IPS-NIHi7 (cell line): ENCODE results near the gene KIR3DL1.
"Not testable (repeated sequence)": the region's sequence is repeated elsewhere in the genome, so short reads cannot be mapped to it uniquely, and the experiment has no call there.

ENCODE experiments used
- DNase-seq: peaks from one replicate; pipeline ENCODE4 v3.0.0; 2012; ENCODE audit warnings: mixed read lengths; ENCODE audit errors: extremely low spot score

KIR3DL1 gene

DNA sequence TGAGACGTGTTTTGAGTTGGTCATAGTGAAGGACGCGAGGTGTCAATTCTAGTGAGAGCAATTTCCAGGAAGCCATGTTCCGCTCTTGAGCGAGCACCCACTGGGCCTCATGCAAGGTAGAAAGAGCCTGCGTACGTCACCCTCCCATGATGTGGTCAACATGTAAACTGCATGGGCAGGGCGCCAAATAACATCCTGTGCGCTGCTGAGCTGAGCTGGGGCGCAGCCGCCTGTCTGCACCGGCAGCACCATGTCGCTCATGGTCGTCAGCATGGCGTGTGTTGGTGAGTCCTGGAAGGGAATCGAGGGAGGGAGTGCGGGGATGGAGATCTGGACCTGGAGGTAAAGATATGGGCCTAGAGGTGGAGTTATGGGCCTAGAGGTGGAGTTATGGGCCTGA lies at the start of gene KIR3DL1:
KIR3DL1 (plus strand) TSS at position 218 of the 400 bp plus-strand sequence.
- DNase-seq, result not testable (repeated sequence)

DNA sequence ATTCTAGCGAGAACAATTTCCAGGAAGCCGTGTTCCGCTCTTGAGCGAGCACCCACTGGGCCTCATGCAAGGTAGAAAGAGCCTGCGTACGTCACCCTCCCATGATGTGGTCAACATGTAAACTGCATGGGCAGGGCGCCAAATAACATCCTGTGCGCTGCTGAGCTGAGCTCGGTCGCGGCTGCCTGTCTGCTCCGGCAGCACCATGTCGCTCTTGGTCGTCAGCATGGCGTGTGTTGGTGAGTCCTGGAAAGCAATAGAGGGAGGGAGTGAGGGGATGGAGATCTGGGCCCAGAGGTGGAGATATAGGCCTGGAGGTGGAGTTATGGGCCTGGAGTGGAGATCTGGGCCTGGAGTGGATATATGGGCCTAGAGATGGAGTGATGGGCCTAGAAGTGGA lies 46.6 kb upstream of the KIR3DL1 start, which contains the start of gene KIR2DL1:
KIR2DL1 (plus strand) TSS at position 148 of the 400 bp plus-strand sequence; CDS start at position 206, 58 bp downstream.
- DNase-seq, result not testable (repeated sequence)

DNA sequence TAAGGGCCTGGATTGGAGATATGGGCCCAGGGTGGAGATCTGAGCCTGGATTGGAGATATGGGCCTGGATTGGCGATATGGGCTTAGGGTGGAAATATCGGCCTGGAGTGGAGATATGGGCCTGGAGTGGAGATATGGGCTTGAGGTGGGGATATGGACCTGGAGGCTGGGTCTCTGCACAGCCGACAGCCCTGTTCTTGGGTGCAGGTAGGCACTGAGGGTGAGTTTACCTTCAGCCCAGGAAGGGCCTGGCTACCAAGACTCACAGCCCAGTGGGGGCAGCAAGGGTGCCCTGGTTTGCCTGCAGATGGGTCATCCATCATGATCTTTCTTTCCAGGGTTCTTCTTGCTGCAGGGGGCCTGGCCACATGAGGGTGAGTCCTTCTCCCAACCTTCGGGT lies 45.8 kb upstream of the KIR3DL1 start:
- DNase-seq, result not testable (repeated sequence)

DNA sequence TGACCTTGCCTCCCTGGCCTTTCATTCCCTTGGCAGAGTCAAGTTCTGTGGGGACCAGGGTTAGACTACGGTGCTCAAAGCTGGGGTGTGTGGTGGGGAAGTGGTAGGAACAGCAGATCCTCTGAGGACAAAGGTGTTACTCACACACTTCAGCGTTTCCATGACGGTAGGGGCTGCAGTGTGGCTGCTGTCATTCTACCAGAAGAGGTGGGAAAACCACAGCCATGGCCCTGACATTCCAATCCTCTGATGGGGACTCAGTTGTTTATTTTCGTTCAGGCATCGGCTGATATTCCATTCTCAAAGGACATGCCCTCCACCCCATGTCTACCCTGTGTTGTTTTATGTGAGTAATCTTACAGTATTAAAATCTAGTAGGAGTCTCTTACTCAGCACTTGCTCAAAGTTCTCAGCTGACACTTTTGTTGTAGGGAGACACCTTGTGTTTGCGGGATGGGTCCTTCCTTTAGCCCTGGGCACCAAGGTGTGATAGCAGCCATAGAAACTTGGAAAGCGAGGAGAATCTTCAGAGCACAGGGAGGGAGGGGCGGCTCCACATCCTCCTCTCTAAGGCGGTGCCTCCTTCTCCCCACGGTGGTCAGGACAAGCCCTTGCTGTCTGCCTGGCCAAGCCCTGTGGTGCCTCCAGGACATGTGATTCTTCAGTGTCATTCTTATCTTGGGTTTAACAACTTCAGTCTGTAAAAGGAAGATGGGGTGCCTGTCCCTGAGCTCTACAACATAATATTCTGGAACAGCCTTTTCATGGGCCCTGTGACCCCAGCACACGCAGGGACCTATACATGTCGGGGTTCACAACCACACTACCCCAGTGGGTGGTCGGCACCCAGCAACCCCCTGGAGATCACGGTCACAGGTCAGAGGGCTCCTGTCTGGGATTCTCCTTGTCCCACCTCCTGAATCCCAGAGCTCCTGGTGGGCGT lies 45.0 kb upstream of the KIR3DL1 start:
- not testable (repeated sequence) for DNase-seq

DNA sequence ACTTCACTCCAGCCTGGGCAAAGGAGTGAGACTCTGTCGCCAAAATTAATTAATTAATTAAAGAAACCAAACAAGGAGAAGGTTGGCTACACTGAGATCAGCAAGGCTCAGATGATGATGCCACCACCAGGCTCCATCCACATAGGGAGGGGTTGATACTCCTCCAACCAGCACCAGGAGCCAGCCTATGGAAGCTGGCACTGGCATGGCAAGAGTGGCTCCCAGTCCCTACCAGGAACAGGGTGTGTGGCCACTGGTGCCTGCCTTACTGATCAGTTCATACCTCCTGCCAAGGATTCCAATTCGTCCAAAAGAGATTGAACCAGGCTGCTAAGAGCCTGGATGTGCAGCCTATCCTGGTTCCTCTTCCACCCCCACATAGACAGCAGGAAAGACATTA lies 43.6 kb upstream of the KIR3DL1 start:
- DNase-seq, result not testable (repeated sequence)

DNA sequence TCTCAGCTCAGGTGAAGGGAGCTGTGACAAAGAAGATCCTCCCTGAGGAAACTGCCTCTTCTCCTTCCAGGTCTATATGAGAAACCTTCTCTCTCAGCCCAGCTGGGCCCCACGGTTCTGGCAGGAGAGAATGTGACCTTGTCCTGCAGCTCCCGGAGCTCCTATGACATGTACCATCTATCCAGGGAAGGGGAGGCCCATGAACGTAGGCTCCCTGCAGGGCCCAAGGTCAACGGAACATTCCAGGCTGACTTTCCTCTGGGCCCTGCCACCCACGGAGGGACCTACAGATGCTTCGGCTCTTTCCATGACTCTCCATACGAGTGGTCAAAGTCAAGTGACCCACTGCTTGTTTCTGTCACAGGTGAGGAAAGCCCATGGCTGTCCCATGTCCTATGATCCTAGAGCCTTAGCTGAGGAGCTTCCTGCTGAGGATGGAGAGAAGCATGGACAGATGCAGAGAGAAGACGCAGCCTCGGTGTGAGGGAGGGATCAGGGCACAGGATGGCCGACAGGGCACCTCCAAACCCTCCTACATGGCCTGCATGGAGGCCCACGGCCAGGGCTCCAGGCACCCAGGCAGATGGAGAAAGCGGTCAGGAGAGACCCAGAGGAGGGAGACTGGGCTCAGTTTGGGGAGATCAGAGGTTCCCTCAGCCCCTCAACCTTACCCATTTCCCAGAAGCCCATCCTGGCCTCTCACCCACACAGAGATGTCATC lies 41.0 kb upstream of the KIR3DL1 start:
- DNase-seq, result not testable (repeated sequence)

DNA sequence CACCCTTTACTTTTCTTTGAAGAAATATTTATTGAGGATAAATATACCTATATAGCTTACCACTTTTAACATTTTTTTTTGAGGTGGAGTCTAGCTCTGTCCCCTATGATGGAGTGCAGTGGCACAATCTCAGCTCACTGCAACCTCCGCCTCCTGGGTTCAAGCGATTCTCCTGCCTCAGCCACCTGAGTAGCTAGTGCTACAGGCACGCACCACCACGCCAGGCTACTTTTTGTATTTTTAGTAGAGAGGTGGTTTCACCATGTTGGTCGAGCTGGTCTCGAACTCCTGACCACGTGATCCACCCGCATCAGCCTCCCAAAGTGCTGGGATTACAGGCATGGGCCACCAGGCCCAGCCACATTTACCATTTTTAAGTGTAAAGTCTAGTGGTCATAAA lies 40.4 kb upstream of the KIR3DL1 start:
- not testable (repeated sequence) for DNase-seq

DNA sequence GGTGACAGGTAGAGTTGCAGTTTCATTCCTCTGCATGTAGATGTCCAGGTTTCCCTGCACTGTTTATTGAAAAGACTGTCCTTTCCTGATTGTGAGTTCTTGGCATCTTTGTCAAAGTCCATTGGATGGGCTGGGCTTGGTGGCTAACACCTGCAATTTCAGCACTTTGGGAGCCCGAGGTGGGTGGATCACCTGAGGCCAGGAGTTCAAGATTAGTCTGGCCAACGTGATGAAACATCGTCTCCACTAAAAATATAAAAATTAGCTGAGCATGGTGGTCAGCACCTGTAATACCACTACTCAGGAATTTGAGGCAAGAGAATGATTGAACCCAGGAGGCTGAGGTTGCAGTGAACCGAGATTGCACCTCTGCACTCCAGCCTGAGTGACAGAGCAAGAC lies 38.4 kb upstream of the KIR3DL1 start:
- DNase-seq, result not testable (repeated sequence)

DNA sequence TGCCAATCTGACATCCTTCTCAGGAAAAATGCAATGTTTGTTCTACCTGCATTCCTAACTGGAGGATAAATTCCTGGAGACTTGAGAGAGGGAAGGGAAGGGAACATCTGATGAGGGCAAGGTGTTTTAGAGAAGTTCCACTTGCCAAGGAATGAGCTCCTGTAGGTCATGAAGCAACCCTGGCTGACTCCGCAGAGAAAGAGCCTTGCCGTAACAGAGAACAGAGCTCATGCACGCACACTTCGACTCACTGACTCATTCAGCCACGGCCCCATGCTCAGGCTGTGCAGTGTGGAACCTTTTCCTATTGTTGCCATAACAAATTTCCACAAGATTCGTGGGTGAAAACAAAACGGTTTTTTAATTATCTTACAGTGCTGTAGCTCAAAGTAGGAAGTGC lies 37.4 kb upstream of the KIR3DL1 start:
- not testable (repeated sequence) for DNase-seq

DNA sequence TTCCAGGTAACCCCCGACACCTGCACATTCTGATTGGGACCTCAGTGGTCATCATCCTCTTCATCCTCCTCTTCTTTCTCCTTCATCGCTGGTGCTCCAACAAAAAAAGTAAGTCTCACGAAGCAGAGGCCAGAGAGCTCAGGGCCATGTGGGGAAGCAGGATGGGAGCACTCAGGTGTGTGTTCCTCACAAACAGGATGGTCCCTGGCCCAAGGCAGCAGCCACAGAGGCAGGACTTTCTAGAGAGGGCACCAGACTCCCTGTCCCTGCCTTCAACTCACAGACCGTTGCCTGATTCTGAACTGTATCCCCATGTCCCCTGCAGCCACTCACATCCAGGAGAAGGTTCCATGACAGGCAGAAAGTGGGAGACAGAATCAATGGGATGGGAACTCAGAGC lies 33.4 kb upstream of the KIR3DL1 start:
- DNase-seq, result not testable (repeated sequence)

DNA sequence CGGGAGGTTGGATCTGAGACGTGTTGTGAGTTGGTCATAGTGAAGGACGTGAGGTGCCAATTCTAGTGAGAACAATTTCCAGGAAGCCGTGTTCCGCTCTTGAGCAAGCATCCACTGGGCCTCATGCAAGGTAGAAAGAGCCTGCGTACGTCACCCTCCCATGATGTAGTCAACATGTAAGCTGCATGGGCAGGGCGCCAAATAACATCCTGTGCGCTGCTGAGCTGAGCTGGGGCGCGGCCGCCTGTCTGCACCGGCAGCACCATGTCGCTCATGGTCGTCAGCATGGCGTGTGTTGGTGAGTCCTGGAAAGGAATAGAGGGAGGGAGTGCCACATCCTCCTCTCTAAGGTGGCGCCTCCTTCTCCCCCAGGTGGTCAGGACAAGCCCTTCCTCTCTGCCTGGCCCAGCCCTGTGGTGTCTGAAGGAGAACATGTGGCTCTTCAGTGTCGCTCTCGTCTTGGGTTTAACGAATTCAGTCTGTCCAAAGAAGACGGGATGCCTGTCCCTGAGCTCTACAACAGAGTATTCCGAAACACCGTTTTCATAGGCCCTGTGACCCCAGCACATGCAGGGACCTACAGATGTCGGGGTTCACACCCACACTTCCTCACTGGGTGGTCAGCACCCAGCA lies 30.1 kb upstream of the KIR3DL1 start:
- not testable (repeated sequence) for DNase-seq

DNA sequence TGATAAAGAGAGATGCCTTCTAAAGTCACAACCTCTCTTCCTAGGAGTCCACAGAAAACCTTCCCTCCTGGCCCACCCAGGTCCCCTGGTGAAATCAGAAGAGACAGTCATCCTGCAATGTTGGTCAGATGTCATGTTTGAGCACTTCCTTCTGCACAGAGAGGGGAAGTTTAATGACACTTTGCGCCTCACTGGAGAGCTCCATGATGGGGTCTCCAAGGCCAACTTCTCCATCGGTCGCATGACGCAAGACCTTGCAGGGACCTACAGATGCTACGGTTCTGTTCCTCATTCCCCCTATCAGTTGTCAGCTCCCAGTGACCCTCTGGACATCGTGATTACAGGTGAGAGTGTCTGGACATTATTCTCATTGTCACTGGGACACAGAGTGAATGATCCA lies 28.1 kb upstream of the KIR3DL1 start:
- DNase-seq, result not testable (repeated sequence)

DNA sequence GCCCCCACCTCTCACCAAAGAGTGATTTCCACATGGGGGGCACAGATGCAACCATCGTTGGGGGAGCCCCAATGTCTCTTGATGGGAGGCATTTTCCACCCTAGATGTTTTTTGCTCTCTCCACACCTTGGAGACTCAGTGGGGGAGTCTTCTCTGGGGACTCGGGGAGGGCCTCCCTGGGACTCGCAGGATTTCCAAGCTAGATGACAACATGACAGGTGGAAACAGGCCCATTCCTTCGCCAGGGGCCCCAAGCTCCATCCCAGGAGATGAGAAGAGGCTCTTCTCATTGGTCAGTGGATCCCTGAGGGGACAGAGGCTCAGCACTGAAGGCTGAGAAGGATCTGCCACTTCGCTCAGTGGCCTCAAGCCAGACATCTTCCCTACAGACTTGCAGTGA lies 25.6 kb upstream of the KIR3DL1 start:
- no peak for DNase-seq

DNA sequence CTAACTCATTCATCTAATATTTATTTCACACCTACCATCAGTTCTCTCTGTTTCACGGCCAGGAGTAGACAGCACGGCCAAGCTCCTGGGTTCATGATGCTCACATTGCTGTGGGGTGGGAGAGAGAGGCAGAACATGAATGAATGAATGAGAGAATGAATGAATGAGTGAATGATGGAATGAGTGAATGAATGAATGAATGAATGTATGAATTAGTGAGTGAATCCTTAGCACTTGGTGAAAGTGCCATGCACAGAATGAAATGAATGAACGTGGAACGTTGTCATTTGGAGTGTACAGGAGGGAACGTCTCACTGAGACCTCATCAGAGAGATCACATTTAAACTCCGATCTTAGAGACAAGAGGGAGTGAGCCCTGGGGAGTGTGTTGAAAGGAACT lies 24.8 kb upstream of the KIR3DL1 start:
- DNase-seq, result no peak

DNA sequence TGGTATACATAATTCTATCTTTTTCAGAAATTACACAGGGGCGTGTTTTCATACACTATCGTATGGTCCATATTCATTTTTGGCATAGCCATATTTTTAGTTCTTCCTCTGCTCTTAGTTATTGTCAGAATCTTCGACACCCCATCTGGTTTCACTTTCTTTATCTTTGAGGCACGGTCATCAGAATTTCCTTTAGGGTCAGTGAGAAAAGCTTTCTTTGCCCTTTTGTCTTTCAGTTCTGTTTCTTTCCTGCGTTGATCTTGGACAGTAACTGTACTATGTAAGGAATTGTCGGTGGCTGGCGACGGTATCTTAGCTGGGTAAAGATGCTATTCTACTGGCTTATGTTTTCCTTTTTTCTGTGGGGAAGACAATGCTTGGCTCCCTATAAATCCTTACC lies 23.5 kb upstream of the KIR3DL1 start:
- no peak for DNase-seq

DNA sequence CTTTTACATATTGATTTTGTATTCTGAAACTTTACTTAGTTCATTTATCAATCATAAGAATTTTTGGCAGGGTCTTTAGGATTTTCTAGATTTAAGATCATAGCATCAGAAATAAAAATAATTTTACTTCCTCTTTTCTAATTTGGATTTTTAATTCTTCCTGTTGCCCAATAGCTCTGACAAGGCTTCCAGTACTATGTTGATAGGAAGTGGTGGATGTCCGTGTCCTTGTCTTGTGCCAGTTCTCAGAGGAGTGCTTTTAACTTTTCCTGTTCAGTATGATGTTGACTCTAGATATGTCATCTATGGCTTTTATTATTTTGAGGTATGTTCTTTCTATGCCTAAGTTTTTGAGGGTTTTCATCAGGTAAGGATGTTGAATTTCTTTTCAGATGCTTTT lies 20.5 kb upstream of the KIR3DL1 start:
- DNase-seq, result no peak

DNA sequence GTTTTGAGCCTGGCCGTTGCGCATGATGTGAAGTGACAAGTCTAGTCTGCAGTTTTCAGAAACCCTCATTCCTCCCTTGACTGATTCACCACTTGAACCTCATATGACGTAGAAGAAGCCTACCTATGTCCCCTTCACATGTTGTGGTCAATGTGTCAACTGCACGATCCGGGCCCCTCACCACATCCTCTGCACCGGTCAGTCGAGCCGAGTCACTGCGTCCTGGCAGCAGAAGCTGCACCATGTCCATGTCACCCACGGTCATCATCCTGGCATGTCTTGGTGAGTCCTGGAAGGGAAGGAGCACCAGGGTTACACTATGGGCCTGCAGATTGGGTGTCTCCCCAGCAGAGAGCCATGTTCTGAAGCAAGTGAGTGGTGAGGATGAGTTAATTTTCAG lies 12.9 kb upstream of the KIR3DL1 start, which contains the start of gene KIR2DL4:
KIR2DL4 (plus strand) TSS at position 201 of the 400 bp plus-strand sequence; CDS start at position 243, 42 bp downstream.
- DNase-seq, result no peak

DNA sequence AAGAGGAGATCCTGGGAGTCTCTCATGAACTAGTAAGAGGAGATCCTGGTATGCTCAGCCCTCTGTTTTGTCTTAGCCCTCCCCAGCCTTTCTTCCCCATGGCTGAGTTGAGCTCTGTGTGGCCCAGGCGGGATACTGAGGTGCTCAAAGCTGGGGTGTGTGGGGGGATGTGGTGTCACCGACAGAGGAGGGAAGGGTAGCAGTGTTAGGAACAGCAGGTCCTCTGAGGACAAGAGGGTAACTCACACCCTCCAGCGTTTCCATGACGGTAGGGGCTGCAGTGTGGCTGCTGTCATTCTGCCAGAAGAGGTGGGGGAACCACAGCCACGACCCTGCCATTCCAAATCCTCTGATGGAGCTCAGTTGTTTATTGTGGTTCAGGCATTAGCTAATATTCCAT lies 12.2 kb upstream of the KIR3DL1 start:
- DNase-seq, result no peak

DNA sequence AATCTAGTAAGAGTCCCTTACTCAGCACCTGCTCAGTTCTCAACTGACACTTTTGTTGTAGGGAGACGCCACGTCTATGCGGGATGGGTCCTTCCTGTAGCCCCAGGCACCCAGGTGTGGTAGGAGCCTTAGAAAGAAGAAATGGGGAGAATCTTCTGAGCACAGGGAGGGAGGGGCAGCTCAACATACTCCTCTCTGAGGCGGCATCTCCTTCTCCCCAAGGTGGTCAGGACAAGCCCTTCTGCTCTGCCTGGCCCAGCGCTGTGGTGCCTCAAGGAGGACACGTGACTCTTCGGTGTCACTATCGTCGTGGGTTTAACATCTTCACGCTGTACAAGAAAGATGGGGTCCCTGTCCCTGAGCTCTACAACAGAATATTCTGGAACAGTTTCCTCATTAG lies 11.7 kb upstream of the KIR3DL1 start:
- DNase-seq, result no peak

DNA sequence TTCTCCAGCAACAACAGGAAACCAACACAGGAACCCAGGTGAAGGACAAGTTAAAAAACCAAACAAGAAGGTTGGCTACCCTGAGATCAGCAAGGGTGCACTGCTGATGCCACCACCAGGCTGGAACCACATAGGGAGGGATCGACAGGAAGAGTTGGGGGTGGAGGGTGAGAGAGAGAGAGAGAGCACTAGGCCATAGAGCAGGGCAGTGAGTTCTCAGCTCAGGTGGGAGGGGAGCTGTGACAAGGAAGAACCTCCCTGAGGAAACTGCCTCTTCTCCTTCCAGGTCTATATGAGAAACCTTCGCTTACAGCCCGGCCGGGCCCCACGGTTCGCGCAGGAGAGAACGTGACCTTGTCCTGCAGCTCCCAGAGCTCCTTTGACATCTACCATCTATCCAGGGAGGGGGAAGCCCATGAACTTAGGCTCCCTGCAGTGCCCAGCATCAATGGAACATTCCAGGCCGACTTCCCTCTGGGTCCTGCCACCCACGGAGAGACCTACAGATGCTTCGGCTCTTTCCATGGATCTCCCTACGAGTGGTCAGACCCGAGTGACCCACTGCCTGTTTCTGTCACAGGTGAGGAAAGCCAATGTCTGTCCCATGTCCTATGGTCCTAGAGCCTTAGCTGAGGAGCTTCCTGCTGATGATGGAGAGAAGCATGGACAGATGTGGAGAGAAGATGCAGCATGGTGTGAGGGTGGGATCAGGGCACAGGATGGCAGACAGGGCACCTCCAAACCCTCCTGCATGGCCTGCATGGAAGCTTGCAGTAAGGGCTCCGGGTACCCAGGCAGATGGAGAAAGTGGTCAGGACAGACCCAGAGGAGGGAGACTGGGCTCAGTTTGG lies 10.4 kb upstream of the KIR3DL1 start:
- no peak for DNase-seq

DNA sequence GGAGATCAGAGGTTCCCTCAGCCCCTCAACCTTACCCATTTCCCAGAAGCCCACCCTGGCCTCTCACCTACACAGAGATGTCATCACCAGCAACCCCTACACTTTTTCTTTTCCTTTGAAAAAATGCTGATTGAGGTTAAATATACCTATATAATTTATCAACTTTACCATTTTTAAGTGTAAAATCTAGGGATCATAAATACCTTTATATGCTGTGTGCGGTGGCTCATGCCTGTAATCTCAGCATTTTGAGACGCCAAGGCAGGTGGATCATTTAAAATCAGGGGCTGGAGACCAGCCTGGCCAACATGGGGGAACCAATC lies 9.8 kb upstream of the KIR3DL1 start:
- DNase-seq, result no peak
